Mucosa of stomach (tissue), 1 donor: Measurements from ENCODE around the gene SLC2A9.

ENCODE experiments used
- H3K27me3 ChIP-seq: one replicate; pipeline ENCODE4 v1.7.0; 2013; ENCODE audit warnings: mild to moderate bottlenecking, low read length; ENCODE audit not compliant: control insufficient read depth, insufficient read depth
- H3K36me3 ChIP-seq: one replicate; pipeline ENCODE4 v1.7.0; 2013; ENCODE audit warnings: low read length; ENCODE audit not compliant: control insufficient read depth, insufficient read depth
- H3K4me1 ChIP-seq: one replicate; pipeline ENCODE4 v1.7.0; 2013; ENCODE audit warnings: mild to moderate bottlenecking, low read length; ENCODE audit not compliant: control insufficient read depth, insufficient read depth
- H3K4me3 ChIP-seq: one replicate; pipeline ENCODE4 v1.7.0; 2013; ENCODE audit warnings: low read length
- H3K9ac ChIP-seq: one replicate; pipeline ENCODE4 v1.7.0; 2013; ENCODE audit warnings: mild to moderate bottlenecking, low read length, moderate library complexity
- H3K9me3 ChIP-seq: one replicate; pipeline ENCODE4 v1.7.0; 2013; ENCODE audit warnings: mild to moderate bottlenecking, low read length, moderate library complexity; ENCODE audit not compliant: control insufficient read depth
- donor health status: Pancreatic carcinoma.

Gene SLC2A9

DNA sequence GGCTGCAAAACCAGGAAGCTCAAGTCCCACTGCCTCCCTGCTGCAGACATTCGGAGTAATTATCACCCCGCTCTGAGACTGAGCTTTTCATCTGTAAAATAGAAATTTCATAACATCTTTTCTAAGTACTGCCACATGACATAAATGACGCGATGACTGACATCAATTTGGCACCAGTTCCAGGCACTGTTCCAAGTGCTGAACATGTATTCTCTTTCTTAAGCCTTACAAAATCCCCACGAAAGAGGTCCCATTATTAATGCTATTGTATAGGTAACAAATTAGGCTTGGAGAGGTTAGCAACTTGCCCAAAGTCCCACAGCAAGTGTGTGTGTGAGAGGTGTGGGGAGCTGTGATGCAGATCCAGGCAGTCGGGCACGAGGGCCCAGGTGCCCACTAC is 56.4 kb downstream of the SLC2A9 start:
- Histone ChIP-seq H3K4me1 (no peaks in the 10 kb centered on the region), H3K27me3 (no peaks in the 10 kb centered on the region), H3K9ac (no peak overlapping the region), H3K36me3 (no peaks in the 10 kb centered on the region), H3K4me3 (no peak overlapping the region), H3K9me3 (no peaks in the 10 kb centered on the region)

DNA sequence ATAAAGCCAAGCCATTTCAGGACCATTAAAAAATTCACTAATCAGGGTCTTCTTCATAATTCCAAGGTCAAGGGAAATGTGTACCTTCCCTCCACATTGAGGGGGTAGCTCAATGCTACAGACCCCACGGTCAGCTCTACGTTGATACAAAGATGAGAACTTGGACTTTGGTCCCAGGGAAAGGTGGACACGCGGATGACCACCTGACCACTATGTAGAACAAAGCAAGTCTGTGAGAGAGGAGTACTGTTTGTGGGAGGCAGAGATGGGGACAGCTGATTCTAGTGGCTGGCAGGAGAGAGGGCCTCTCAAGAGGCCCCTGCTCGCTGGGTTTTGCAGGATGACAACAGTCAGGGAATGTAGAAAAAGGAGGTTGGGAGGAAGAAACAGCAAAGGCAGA is 58.0 kb downstream of the SLC2A9 start:
- Histone ChIP-seq H3K27me3 (no peaks in the 10 kb centered on the region), H3K4me1 (no peaks in the 10 kb centered on the region), H3K9ac (no peak overlapping the region)

GRCh38 chr4:9962611-9963314 is 58.5 kb downstream of the SLC2A9 start:
- Histone ChIP-seq H3K27me3 (no peaks in the 10 kb centered on the region), H3K36me3 (no peaks in the 10 kb centered on the region), H3K4me3 (no peak overlapping the region), H3K9ac (no peak overlapping the region), H3K4me1 (no peaks in the 10 kb centered on the region), H3K9me3 (no peaks in the 10 kb centered on the region)

More for the DNA sequence above, 58.0 kb downstream of the SLC2A9 start:
- Histone ChIP-seq H3K9me3 (no peaks in the 10 kb centered on the region), H3K4me3 (no peak overlapping the region), H3K36me3 (no peaks in the 10 kb centered on the region)

DNA sequence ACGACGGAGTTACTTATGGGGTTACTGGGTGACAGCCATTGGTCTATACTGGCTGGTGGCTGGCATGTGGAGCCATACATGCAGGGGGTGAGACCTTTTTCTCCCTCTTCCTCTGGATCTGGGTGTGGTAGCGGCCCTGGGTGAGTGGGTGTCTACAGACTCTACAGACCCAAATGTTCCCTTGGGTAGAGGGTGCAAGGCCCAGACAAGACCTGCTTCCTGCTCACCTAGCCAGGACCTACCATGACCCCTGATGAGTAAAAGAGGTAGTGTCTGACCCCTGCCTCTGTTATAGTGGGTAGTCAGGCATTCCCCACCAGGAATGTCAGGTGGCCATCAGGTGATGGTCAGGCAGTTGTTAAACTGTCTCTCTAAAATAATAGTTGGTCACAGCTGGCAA is 66.8 kb downstream of the SLC2A9 start:
- Histone ChIP-seq H3K4me1 (peaks cover 4% of the 10 kb centered on the region), H3K27me3 (no peaks in the 10 kb centered on the region), H3K9ac (no peak overlapping the region), H3K36me3 (no peaks in the 10 kb centered on the region), H3K9me3 (no peaks in the 10 kb centered on the region), H3K4me3 (no peak overlapping the region)

DNA sequence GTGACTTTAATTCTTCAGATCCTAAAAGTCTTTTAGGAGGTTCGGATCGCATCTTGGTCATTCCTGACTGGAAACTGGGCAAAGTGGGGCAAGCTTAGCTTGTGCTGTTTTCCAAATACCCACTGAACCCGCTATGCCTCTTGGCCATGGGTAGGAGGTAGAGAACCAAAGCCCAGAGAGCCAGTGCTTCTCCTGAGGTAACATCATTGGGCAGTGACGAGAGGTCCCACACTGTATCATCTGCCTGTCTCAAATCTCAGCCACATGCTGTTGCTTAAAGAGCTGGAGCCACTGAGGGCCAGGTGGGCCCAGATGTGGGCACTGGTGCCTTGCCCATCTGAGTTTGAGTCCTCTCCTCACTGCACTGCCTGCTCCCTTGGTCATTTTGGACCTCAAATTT is 68.2 kb downstream of the SLC2A9 start:
- H3K9me3 ChIP-seq, result no peaks in the 10 kb centered on the region
- peaks cover 7% of the 10 kb centered on the region for H3K4me1 ChIP-seq
- H3K36me3 ChIP-seq, result no peaks in the 10 kb centered on the region
- H3K4me3 ChIP-seq, result no peak overlapping the region
- no peak overlapping the region for H3K9ac ChIP-seq
- H3K27me3 ChIP-seq, result no peaks in the 10 kb centered on the region

- H3K4me1 ChIP-seq, result peaks cover 14% of the 10 kb centered on the region
- no peaks in the 10 kb centered on the region for H3K9me3 ChIP-seq
- H3K27me3 ChIP-seq, result no peaks in the 10 kb centered on the region
- H3K4me3 ChIP-seq, result no peak overlapping the region
- H3K36me3 ChIP-seq, result no peaks in the 10 kb centered on the region
- no peak overlapping the region for H3K9ac ChIP-seq
Observed at GRCh38 chr4:9952415-9952950, 68.8 kb downstream of the SLC2A9 start.

DNA sequence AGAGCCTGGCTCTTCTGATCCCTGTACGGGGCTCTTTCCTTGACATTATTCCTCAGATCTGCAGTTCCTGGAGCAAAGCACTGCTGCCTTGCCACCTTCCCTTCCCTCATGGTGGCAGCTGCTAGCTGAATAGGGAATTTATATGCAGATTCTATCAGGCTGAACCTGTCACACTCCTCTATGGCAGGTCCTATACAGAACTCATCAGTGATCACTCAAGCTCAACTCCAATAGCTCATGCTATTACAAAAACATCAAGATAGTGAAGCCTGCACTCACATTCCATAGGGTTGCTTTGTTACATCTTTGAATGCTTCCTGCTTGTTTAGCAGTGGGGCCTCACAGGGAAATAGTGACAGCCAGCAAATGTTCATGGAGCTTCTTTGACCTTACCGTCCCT is 71.7 kb downstream of the SLC2A9 start:
- no peak overlapping the region for H3K9ac ChIP-seq
- H3K4me1 ChIP-seq, result peaks cover 33% of the 10 kb centered on the region
- no peaks in the 10 kb centered on the region for H3K27me3 ChIP-seq
- H3K36me3 ChIP-seq, result no peaks in the 10 kb centered on the region
- H3K9me3 ChIP-seq, result no peaks in the 10 kb centered on the region
- H3K4me3 ChIP-seq, result no peak overlapping the region

DNA sequence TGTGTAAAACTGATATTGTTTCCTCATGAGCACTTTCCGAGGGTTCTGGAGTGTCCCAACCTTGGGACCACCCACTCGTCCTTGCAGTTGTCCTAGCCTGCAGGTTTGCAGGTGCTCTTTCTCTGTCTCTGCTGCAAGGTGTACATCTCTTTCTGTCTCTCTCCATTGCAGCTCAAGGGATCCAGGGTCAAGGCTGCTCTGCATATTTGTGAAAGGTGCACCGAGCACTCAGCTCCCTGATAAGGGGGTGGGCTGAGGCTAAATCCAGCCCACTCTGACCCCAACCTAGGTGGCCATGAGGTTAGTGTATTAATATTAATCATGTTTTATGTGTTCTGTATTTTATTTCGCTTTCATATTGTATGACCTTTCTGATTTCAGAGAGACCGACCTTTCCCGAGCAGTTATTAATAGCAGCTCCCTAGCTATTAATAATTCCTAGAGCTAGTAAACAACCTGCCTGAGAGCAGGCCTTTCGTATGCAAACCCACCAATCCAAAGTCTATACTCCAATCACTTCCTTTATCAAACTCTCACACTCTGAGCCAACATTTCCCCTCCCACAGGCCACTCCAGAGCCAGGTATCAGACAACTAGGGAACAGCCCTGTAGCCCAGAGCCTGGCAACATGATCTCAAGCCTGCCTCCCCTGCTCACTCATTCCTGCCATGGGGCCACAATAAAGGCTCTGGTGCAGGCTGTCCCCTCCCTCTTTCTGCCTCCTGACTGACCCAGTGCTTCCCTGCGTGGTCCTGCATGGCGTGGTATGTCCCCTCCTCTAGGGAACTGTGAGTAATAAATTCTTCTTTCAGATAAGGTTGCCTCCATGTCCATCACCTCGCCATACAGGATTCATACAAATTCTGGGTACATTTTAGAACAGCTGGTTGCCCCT is 73.9 kb downstream of the SLC2A9 start:
- Histone ChIP-seq H3K36me3 (no peaks in the 10 kb centered on the region), H3K27me3 (no peaks in the 10 kb centered on the region), H3K4me3 (no peak overlapping the region), H3K9ac (peak overlapping the region; percentile 4), H3K4me1 (peaks cover 29% of the 10 kb centered on the region), H3K9me3 (no peaks in the 10 kb centered on the region)

GRCh38 chr4:9946170-9946569 is 75.1 kb downstream of the SLC2A9 start:
- Histone ChIP-seq H3K9me3 (no peaks in the 10 kb centered on the region), H3K36me3 (no peaks in the 10 kb centered on the region), H3K4me3 (no peak overlapping the region), H3K27me3 (no peaks in the 10 kb centered on the region), H3K9ac (no peak overlapping the region), H3K4me1 (peaks cover 29% of the 10 kb centered on the region)

DNA sequence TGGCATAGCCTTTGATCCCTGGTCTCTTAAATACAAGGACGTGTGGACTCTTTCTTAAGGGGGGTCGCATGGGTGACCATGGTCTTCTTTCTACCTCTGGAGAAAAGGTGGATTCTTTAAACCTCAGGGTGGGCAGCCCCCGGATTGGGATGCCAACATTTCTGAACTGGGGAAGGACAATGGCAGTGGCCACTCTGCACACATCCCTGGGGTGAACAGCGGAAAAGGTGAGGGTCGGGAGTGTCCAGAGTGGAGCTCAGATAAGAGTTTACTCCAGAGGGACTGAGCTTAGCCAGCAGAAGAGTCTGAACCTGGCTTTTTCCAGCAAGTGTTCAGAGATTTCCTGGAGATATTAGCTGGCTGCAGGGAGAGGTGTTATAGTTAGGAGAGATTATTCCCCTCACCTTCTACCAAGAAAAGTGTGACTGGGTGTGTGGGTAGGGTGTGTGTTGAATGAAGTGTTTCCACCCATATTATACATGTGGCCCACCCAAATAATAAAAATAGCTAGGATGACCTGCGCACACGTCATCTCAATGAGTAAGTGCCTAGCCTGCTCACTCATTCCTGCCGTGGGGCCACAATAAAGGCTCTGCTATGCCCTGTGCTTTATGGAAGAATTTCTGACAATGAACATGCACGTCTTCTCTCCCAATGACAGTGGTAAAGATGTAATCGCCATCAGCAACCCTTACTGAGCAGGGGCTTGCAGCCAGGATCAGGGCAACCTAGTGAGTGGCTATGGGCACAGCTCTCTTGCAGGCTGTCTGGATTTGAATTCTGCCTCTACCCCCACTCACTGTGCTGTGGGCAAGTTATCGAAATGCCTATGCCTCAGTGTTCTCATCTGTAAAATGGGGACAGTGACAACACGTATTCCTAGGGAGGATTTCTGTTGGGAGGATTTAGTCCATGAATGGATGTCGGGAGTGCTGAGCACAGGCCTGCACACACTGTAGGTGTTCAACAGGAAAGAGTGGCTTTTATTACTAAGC is 76.6 kb downstream of the SLC2A9 start:
- Histone ChIP-seq H3K27me3 (no peaks in the 10 kb centered on the region), H3K4me1 (peaks cover 29% of the 10 kb centered on the region), H3K4me3 (no peak overlapping the region), H3K36me3 (no peaks in the 10 kb centered on the region), H3K9ac (no peak overlapping the region), H3K9me3 (no peaks in the 10 kb centered on the region)

GRCh38 chr4:9943761-9944160 is 77.5 kb downstream of the SLC2A9 start:
- Histone ChIP-seq H3K9me3 (no peaks in the 10 kb centered on the region), H3K36me3 (no peaks in the 10 kb centered on the region), H3K27me3 (no peaks in the 10 kb centered on the region), H3K9ac (no peak overlapping the region), H3K4me1 (peaks cover 29% of the 10 kb centered on the region), H3K4me3 (no peak overlapping the region)
